HG03095 (cell line): Measurements from ENCODE around the gene CCDC8.
"Not testable (repeated sequence)": the region's sequence is repeated elsewhere in the genome, so short reads cannot be mapped to it uniquely, and the experiment has no call there.

ENCODE experiments used
- ATAC-seq: cut with Tn5 transposase; IDR thresholded peaks from one replicate; pipeline ENCODE4 v1.9.1; 2021; ENCODE audit warnings: moderate library complexity; ENCODE audit not compliant: unreplicated experiment

CCDC8 gene

GRCh38 chr19:46383846-46384245 lies 29.5 kb downstream of the CCDC8 start:
- no peak for ATAC-seq

GRCh38 chr19:46383171-46383815 lies 30.1 kb downstream of the CCDC8 start:
- ATAC-seq, result no peak

- no peak for ATAC-seq
Observed at GRCh38 chr19:46381756-46382345, 31.5 kb downstream of the CCDC8 start.

GRCh38 chr19:46381346-46381745 lies 32.0 kb downstream of the CCDC8 start:
- no peak for ATAC-seq

GRCh38 chr19:46380690-46381089 lies 32.7 kb downstream of the CCDC8 start:
- no peak for ATAC-seq

- ATAC-seq, result no peak
Observed at GRCh38 chr19:46378268-46378667, 35.1 kb downstream of the CCDC8 start.

GRCh38 chr19:46376241-46377153 lies 36.9 kb downstream of the CCDC8 start:
- ATAC-seq, result no peak

- ATAC-seq, result not testable (repeated sequence)
Observed at GRCh38 chr19:46375476-46376067, 37.8 kb downstream of the CCDC8 start.

- ATAC-seq, result no peak
Observed at GRCh38 chr19:46374536-46375475, 38.6 kb downstream of the CCDC8 start.

- ATAC-seq, result no peak
Observed at GRCh38 chr19:46373491-46374359, 39.6 kb downstream of the CCDC8 start.

GRCh38 chr19:46372901-46373490 lies 40.4 kb downstream of the CCDC8 start:
- no peak for ATAC-seq

GRCh38 chr19:46371371-46371901 lies 41.9 kb downstream of the CCDC8 start:
- no peak for ATAC-seq

- ATAC-seq, result no peak
Observed at GRCh38 chr19:46369817-46370216, 43.5 kb downstream of the CCDC8 start.

- no peak for ATAC-seq
Observed at GRCh38 chr19:46368116-46368515, 45.2 kb downstream of the CCDC8 start.

- ATAC-seq, result no peak
Observed at GRCh38 chr19:46367426-46367825, 45.9 kb downstream of the CCDC8 start.

GRCh38 chr19:46366620-46367292 lies 46.6 kb downstream of the CCDC8 start:
- no peak for ATAC-seq

- no peak for ATAC-seq
Observed at GRCh38 chr19:46365561-46365960, 47.8 kb downstream of the CCDC8 start.

- no peak for ATAC-seq
Observed at GRCh38 chr19:46364359-46364758, 49.0 kb downstream of the CCDC8 start.
